Midbrain (tissue), 1 donor: Measurements from ENCODE around the gene AKR1C2.
"Not testable (repeated sequence)": the region's sequence is repeated elsewhere in the genome, so short reads cannot be mapped to it uniquely, and the experiment has no call there.

Experiments used
- DNase-seq: peaks from one replicate; lab custom pipeline; 2025; lab: John Stamatoyannopoulos, UW

The AKR1C2 gene

GRCh38 chr10:4988000-4988641 is 15.5 kb downstream of the AKR1C2 start:
- DNase-seq: not testable (repeated sequence)

- DNase-seq: no peak
Measured at GRCh38 chr10:4984971-4985594, 18.6 kb downstream of the AKR1C2 start.

- DNase-seq: no peak
Measured at GRCh38 chr10:4984223-4984622, 19.4 kb downstream of the AKR1C2 start.

GRCh38 chr10:4983615-4984216 is 19.9 kb downstream of the AKR1C2 start:
- no peak for DNase-seq

GRCh38 chr10:4982764-4983226 is 20.9 kb downstream of the AKR1C2 start:
- DNase-seq: no peak

GRCh38 chr10:4981722-4982471 is 21.8 kb downstream of the AKR1C2 start:
- DNase-seq: no peak

GRCh38 chr10:4980793-4981192 is 22.9 kb downstream of the AKR1C2 start:
- no peak for DNase-seq

GRCh38 chr10:4978870-4979269 is 24.8 kb downstream of the AKR1C2 start:
- no peak for DNase-seq

GRCh38 chr10:4977025-4977424 is 26.6 kb downstream of the AKR1C2 start:
- no peak for DNase-seq

- DNase-seq: not testable (repeated sequence)
Measured at GRCh38 chr10:4974400-4974799, 29.3 kb downstream of the AKR1C2 start.

- not testable (repeated sequence) for DNase-seq
Measured at GRCh38 chr10:4973294-4973693, 30.4 kb downstream of the AKR1C2 start.

- not testable (repeated sequence) for DNase-seq
Measured at GRCh38 chr10:4972369-4973142, 31.1 kb downstream of the AKR1C2 start.

GRCh38 chr10:4970362-4970761 is 33.3 kb downstream of the AKR1C2 start:
- not testable (repeated sequence) for DNase-seq

- not testable (repeated sequence) for DNase-seq
Measured at GRCh38 chr10:4969289-4969688, 34.4 kb downstream of the AKR1C2 start.

GRCh38 chr10:4967189-4967588 is 36.5 kb downstream of the AKR1C2 start:
- not testable (repeated sequence) for DNase-seq

- not testable (repeated sequence) for DNase-seq
Measured at GRCh38 chr10:4965763-4966162, 37.9 kb downstream of the AKR1C2 start.

- DNase-seq: not testable (repeated sequence)
Measured at GRCh38 chr10:4963815-4964154, 39.9 kb downstream of the AKR1C2 start.

GRCh38 chr10:4962876-4963814 is 40.5 kb downstream of the AKR1C2 start, which contains the start of gene AKR1C1:
AKR1C1 (plus strand) TSS chr10:4963415; CDS start chr10:4963445, 30 bp downstream.
- DNase-seq: not testable (repeated sequence)

- not testable (repeated sequence) for DNase-seq
Measured at GRCh38 chr10:4962308-4962707, 41.3 kb downstream of the AKR1C2 start.

GRCh38 chr10:4961558-4961957 is 42.1 kb downstream of the AKR1C2 start:
- not testable (repeated sequence) for DNase-seq
